Heart right ventricle (tissue), 16 donors: ENCODE results near the gene DCAF8. TPM values are rescaled to one million over a fixed set of nuclear protein-coding genes. Genes with fewer than 3 reads are reported as not detected.

Experiments
- ATAC-seq, 8 donors: fragments of 200-7000 bp; cut with Tn5 transposase; one replicate each; pipeline ENCODE4 v1.9.1; 2020; ENCODE audit warnings: mild to moderate bottlenecking in 8 of 8, moderate library complexity in 8 of 8, moderate number of reproducible peaks in 1 of 8
- DNase-seq, 2 donors: peaks; one replicate each; pipeline ENCODE4 v3.0.0-alpha.2; 2020
- H3K27ac ChIP-seq, 10 donors: fragments of 200-600 bp; sonication (generic) in 2 of 10; one replicate each; pipeline versions ENCODE4 v1.5.0 to v1.8.0; 2020 to 2022; ENCODE audit warnings: mild to moderate bottlenecking in 3 of 10
- H3K27me3 ChIP-seq, 7 donors: fragments of 200-600 bp; one replicate each; pipeline ENCODE4 v1.8.0; 2021 to 2022; ENCODE audit warnings: mild to moderate bottlenecking in 2 of 7
- H3K36me3 ChIP-seq, 9 donors: fragments of 200-600 bp; sonication (generic) in 1 of 9; one replicate each; pipeline versions ENCODE4 v1.5.0 to v1.8.0; 2020 to 2022; ENCODE audit warnings: mild to moderate bottlenecking in 2 of 9
- H3K4me1 ChIP-seq, 9 donors: fragments of 200-600 bp; sonication (generic) in 1 of 9; one replicate each; pipeline versions ENCODE4 v1.5.0 to v1.8.0; 2020 to 2022; ENCODE audit warnings: mild to moderate bottlenecking in 4 of 9
- H3K4me3 ChIP-seq, 10 donors: fragments of 200-600 bp; sonication (generic) in 2 of 10; one replicate each; pipeline versions ENCODE4 v1.5.0 to v1.8.0; 2020 to 2022; ENCODE audit warnings: mild to moderate bottlenecking in 7 of 10, moderate library complexity in 2 of 10
- H3K9me3 ChIP-seq, 11 donors: fragments of 200-600 bp in 10 of 11; sonication (generic) in 2 of 11; one replicate each; pipeline versions ENCODE4 v1.5.0 to v1.8.0; 2013 to 2022; ENCODE audit warnings: mild to moderate bottlenecking in 2 of 11, control low read depth in 1 of 11, moderate library complexity in 1 of 11
- WGBS, 2 donors: extraction: QIAGEN DNeasy Blood & Tissue Kit; methylation state at CpG; one replicate each; pipeline ENCODE4 v1.1.7; 2013; ENCODE audit warnings: inconsistent platforms in 1 of 2; 5-methylcytosine and 5-hydroxymethylcytosine counted together
- intact Hi-C, 10 donors: fragments of 100-400 bp; cut with DNase I; formaldehyde crosslinking; loops; one replicate each; pipeline versions ENCODE4 v1.11.1 to v1.14.2; 2022
- polyA plus RNA-seq, 2 donors: library from polyadenylated mRNA; stranded (reverse); fragments of 200-250 nt; gene quantifications; one replicate each; pipeline ENCODE4 v1.2.3, GENCODE V29; 2013
- total RNA-seq, 10 donors: library from RNA; stranded (reverse); fragmentation: NEBNext Ultra II Directional in 3 of 10; extraction: Animal tissue kit (Norgen Biotek cat#: 25700) in 3 of 10; gene quantifications; one replicate each; pipeline versions ENCODE4 v1.2.1 to v1.2.4, GENCODE V29; 2021 to 2023
- TF ChIP-seq, protein P1 (sequence below), 9 donors: fragments of 200-600 bp; sonication (generic) in 2 of 9; IDR thresholded peaks; one replicate each; pipeline versions ENCODE4 v1.5.0 to v1.8.0; 2021 to 2022; ENCODE audit warnings: antibody characterized with exemption in 9 of 9, mild to moderate bottlenecking in 5 of 9, moderate library complexity in 1 of 9
- donor health status: Arrhythmogenic right ventricular cardiomyopathy.
- donor health status: ischemic (EF 13 %, LVEDD 7.1; RV severe dilation, severe dysfunction).
- donor health status: healthy with polysubstance abuse.
- donor health status: DM: no; HTN: yes; CAD: no.
- donor health status: DM: no; HTN: no; CAD: no.
- donor health status: ischemic (EF 25% LVEDD 6.9; RV normal size, moderate dysfunction).
- donor health status: ischemic (EF 25% LVEDD 5.7; RV mildly dilated, moderate dysfunction).
- donor health status: healthy.
- donor health status: DM: yes; HTN: yes; CAD: no.
- donor health status: Ischemic cardiomyopathy.
- donor health status: ischemic (EF 35%, LVEDD 5.7; RV mildly dilated, moderate dysfunction).
- donor health status: nonischemic (EF 11% LVEDD 7.7; RV severe dilation, severe dysfunction).
- donor health status: DM: yes; HTN: yes; CAD: no.
- donor health status: PGD.
- donor health status: ischemic (EF 29% LVEDD 5.4; RV normal size, mild dysfunction).
- donor health status: nonischemic (EF 23%, LVEDD 6.1; RV moderate dilation, normal function).

DCAF8 gene
- total and polyA plus RNA-seq, 12 donors: 47.1 to 171 (median 151) TPM

DNA sequence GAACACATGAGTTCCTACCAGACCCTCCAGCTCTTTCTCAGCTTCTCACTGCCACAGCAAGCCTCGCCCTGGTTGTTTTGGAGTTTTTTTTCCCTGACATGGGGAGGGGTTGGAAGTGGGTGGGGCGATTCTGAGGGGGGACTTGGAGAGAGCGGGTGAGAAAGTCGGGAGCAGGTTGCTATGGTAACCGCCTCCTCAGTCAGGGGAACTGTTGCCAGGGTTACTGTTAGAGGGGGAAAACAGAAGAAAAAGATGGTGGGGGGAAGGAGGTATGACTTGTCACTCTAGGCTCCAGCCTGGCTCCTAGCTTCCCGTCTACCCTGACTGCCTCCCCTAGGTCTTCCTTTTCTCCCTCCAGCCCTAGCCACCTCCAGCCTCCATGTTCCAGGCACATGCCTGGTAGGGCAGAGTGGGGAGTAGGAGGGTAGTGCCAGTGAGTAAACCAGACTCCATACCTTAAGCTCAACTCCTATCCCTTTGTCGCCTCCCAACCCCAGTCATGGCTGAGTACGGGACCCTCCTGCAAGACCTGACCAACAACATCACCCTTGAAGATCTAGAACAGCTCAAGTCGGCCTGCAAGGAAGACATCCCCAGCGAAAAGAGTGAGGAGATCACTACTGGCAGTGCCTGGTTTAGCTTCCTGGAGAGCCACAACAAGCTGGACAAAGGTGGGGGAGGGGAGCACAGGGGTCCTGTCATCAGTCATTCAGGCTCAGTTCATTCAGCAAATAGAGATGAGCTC is 51.1 kb downstream of the DCAF8 start:
- WGBS, 2 donors: 78 to 86% methylated on average over 10 of the region's 10 CpGs
- intact Hi-C loops: loop anchor here in 1 of 10 donors (10.0 kb wide), 1 partner anchor 106 kb away; no protein-coding TSS in a partner anchor
- peak overlapping the region in 7 of 10 donors; percentile 11 to 98 (median 96) for H3K27ac ChIP-seq
- peaks cover 0 to 97% (median 44%) of the 10 kb centered on the region in 9 donors for H3K36me3 ChIP-seq
- no peak for DNase-seq
- no peaks in the 10 kb centered on the region for H3K27me3 ChIP-seq
- H3K9me3 ChIP-seq: no peaks in the 10 kb centered on the region
- H3K4me3 ChIP-seq: no peak overlapping the region
- ATAC-seq: no peak
- H3K4me1 ChIP-seq: peaks cover 41 to 65% (median 57%) of the 10 kb centered on the region in 9 donors
- TF ChIP-seq, protein P1, sequence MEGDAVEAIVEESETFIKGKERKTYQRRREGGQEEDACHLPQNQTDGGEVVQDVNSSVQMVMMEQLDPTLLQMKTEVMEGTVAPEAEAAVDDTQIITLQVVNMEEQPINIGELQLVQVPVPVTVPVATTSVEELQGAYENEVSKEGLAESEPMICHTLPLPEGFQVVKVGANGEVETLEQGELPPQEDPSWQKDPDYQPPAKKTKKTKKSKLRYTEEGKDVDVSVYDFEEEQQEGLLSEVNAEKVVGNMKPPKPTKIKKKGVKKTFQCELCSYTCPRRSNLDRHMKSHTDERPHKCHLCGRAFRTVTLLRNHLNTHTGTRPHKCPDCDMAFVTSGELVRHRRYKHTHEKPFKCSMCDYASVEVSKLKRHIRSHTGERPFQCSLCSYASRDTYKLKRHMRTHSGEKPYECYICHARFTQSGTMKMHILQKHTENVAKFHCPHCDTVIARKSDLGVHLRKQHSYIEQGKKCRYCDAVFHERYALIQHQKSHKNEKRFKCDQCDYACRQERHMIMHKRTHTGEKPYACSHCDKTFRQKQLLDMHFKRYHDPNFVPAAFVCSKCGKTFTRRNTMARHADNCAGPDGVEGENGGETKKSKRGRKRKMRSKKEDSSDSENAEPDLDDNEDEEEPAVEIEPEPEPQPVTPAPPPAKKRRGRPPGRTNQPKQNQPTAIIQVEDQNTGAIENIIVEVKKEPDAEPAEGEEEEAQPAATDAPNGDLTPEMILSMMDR (IDR thresholded peaks at IDR 0.05): no peak

DNA sequence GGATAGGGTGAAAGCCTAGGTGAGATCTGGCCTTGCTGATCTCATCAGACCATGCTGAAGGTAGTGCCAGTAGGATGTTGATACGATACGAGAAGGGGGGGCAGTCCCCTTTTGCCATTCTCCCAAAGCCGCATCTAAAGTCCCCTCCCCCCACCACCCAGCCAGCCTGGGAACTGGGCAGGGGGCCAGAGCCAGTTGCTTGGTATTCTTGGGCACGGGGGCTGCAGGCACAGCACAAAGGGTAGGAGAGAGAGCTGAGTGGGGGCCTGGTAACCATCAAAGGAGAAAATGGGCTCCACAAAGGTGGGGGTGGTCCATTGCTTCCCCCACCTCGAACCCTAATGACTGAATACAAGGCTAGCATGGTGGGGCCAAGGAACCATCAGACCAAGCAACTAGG is 51.8 kb downstream of the DCAF8 start:
- no peaks in the 10 kb centered on the region for H3K9me3 ChIP-seq
- H3K36me3 ChIP-seq: peaks cover 0 to 90% (median 38%) of the 10 kb centered on the region in 9 donors
- peaks cover 42 to 65% (median 55%) of the 10 kb centered on the region in 9 donors for H3K4me1 ChIP-seq
- 44 to 54% methylated on average over 5 of the region's 5 CpGs for WGBS, 2 donors
- intact Hi-C loops: loop anchor here in 1 of 10 donors (10.0 kb wide), 1 partner anchor 106 kb away; no protein-coding TSS in a partner anchor
- TF ChIP-seq, protein P1 (IDR thresholded peaks at IDR 0.05): no peak
- ATAC-seq (no peak), DNase-seq (no peak)
- H3K27me3 ChIP-seq: no peaks in the 10 kb centered on the region
- H3K4me3 ChIP-seq: no peak overlapping the region
- peak overlapping the region in 8 of 10 donors; percentile 11 to 98 (median 96) for H3K27ac ChIP-seq

DNA sequence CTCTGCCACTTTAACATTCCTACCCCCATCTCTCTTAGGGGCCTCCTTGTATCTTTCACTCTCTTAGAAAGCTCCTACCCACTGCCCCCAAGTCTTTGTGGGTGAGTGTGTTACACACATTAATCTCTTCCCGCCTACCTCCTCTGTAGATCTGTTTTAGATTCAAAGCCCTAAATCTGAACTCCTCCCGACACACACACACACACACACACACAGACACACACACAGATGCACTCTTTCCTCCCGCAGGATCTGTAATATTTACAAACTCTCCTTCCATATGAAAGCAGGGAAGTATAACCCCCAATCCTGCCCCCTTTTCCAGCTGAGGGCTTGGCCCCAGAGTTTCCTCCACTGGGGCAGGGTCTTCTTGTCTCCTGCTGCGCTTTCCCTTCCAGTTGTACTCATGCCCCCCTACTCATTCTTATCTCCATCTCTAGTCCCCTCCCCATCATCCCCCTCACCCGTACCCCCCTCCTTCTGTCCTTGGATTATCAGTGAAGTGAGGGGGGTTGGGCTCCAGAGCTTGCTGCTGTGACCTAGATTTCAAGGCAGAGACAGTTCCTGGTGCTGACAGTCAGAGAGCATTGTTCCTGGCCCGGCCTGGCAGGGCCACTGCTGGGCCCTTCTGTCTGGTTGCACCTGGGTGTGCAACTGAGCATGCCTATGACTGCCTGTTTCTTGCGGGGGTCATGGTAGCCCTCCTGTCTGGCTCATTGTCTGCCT is 52.9 kb downstream of the DCAF8 start:
- Histone ChIP-seq H3K9me3 (no peaks in the 10 kb centered on the region), H3K4me1 (peaks cover 45 to 68% (median 60%) of the 10 kb centered on the region in 9 donors), H3K27ac (peak overlapping the region in 9 of 10 donors; percentile 35 to 98 (median 96)), H3K4me3 (no peak overlapping the region), H3K36me3 (peaks cover 0 to 79% (median 34%) of the 10 kb centered on the region in 9 donors), H3K27me3 (no peaks in the 10 kb centered on the region)
- 29 to 35% methylated on average over 7 of the region's 7 CpGs for WGBS, 2 donors
- DNase-seq: peak; percentile 64 to 76
- intact Hi-C loops: loop anchor here in 2 of 10 donors (5.0 to 10.0 kb wide), 3 partner anchors 53 to 107 kb away; partner anchors contain the start of gene DCAF8 (in 1 of the 2)
- ATAC-seq: peak; percentile 16 to 83 (median 66)
- TF ChIP-seq, protein P1 (IDR thresholded peaks at IDR 0.05): no peak
